ENCODE results near the gene ENTPD1. TPM values are rescaled to one million over a fixed set of nuclear protein-coding genes. Genes with fewer than 3 reads are reported as not detected.
A peak's percentile ranks its signal among the peaks of the same experiment; 100 is the strongest.

ENTPD1 gene
- total and polyA plus RNA-seq, 10 of the 15 experiments (the other 5 are each of a cell fraction or from before 2014, with no cell fraction given) = 110 to 413 (median 161) TPM

- TF ChIP-seq, protein P1, sequence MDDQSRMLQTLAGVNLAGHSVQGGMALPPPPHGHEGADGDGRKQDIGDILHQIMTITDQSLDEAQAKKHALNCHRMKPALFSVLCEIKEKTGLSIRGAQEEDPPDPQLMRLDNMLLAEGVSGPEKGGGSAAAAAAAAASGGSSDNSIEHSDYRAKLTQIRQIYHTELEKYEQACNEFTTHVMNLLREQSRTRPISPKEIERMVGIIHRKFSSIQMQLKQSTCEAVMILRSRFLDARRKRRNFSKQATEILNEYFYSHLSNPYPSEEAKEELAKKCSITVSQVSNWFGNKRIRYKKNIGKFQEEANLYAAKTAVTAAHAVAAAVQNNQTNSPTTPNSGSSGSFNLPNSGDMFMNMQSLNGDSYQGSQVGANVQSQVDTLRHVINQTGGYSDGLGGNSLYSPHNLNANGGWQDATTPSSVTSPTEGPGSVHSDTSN (IDR thresholded peaks at IDR 0.05; ENCODE audit: insufficient replicate concordance, low read depth, low read length) = no peak
- TF ChIP-seq FOXK2 (IDR thresholded peaks at IDR 0.05) (no peak), REST (IDR thresholded peaks at IDR 0.05; ENCODE audit: low read depth, low read length) (no peak), IKZF2 (IDR thresholded peaks at IDR 0.05) (peak; percentile 97 to 98), RFX5 (IDR thresholded peaks at IDR 0.05; ENCODE audit: low read depth, low read length) (no peak), EED (IDR thresholded peaks at IDR 0.05; ENCODE audit: low read depth) (peak; percentile 95), SUZ12 (IDR thresholded peaks at IDR 0.05; ENCODE audit: unreplicated experiment) (no peak), LARP7 (IDR thresholded peaks at IDR 0.05) (no peak), PAX5 (IDR thresholded peaks at IDR 0.05; ENCODE audit: borderline replicate concordance, low read depth, low read length) (peak; percentile 97), YY1 (IDR thresholded peaks at IDR 0.05; ENCODE audit: low read depth, low read length) (peak; percentile 42), IRF5 (IDR thresholded peaks at IDR 0.05; ENCODE audit: borderline replicate concordance) (no peak), TBL1XR1 (IDR thresholded peaks at IDR 0.05; ENCODE audit: low read depth, low read length) (peak; percentile 71; the same call in 1 of the 2 replicates), MEF2A (IDR thresholded peaks at IDR 0.05; ENCODE audit: insufficient read depth, low read depth, low read length) (peak; percentile 85), ZSCAN29 (IDR thresholded peaks at IDR 0.05) (no peak), MTA2 (IDR thresholded peaks at IDR 0.05; ENCODE audit: low read depth) (peak; percentile 100), TCF12 (IDR thresholded peaks at IDR 0.05; ENCODE audit: low read depth, low read length) (peak; percentile 88; the same call in 1 of the 2 replicates), CBX3 (IDR thresholded peaks at IDR 0.05; ENCODE audit: borderline replicate concordance, low read depth) (no peak), YBX1 (IDR thresholded peaks at IDR 0.05) (peak; percentile 82; the same call in 1 of the 2 replicates), MAX (IDR thresholded peaks at IDR 0.05; ENCODE audit: low read depth, low read length) (no peak; the same call in 1 of the 2 replicates), BCL11A (IDR thresholded peaks at IDR 0.05; ENCODE audit: low read depth, low read length) (peak; percentile 99), SIX5 (IDR thresholded peaks at IDR 0.05; ENCODE audit: low read depth, low read length, severe bottlenecking) (no peak)
- TF ChIP-seq, protein P2, sequence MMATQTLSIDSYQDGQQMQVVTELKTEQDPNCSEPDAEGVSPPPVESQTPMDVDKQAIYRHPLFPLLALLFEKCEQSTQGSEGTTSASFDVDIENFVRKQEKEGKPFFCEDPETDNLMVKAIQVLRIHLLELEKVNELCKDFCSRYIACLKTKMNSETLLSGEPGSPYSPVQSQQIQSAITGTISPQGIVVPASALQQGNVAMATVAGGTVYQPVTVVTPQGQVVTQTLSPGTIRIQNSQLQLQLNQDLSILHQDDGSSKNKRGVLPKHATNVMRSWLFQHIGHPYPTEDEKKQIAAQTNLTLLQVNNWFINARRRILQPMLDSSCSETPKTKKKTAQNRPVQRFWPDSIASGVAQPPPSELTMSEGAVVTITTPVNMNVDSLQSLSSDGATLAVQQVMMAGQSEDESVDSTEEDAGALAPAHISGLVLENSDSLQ (IDR thresholded peaks at IDR 0.05) = peak; percentile 71
Observed at GRCh38 chr10:95832216-95833041, 76.5 kb downstream of the ENTPD1 start (continued).
